ENCODE measurements around the gene KCNA10.
"Not testable (repeated sequence)": the region's sequence is repeated elsewhere in the genome, so short reads cannot be mapped to it uniquely, and the experiment has no call there.

KCNA10 gene

GRCh38 chr1:110515891-110516290 is 3.1 kb downstream of the KCNA10 start:
- ChIA-PET POLR2A (no interaction called here), CTCF (interaction anchor here (0.9 to 2.5 kb wide), 3 partner anchors 8 to 20 kb away, joined by 3 to 9 read pairs (median 5); no protein-coding TSS in a partner anchor)
- DNase-seq (ENCODE audit: extremely low spot score) = no peak
- TF ChIP-seq CTCF (IDR thresholded peaks at IDR 0.05; ENCODE audit: control extremely low read depth, extremely low read depth, low read depth, missing control alignments) = no peak

- POLR2A ChIA-PET = no interaction called here
- no peak for TF ChIP-seq CTCF (IDR thresholded peaks at IDR 0.05; ENCODE audit: control extremely low read depth, extremely low read depth, low read depth, missing control alignments)
- no peak for DNase-seq (ENCODE audit: extremely low spot score)
- CTCF ChIA-PET = interaction anchor here (1.4 to 2.5 kb wide), 3 partner anchors 9 to 251 kb away, joined by 5 to 9 read pairs (median 5); no protein-coding TSS in a partner anchor
These were observed 3.9 kb downstream of the KCNA10 start for GRCh38 chr1:110515041-110515440.

GRCh38 chr1:110513511-110513910 is 5.5 kb downstream of the KCNA10 start:
- DNase-seq (ENCODE audit: extremely low spot score) = no peak
- POLR2A ChIA-PET = no interaction called here
- no peak for TF ChIP-seq CTCF (IDR thresholded peaks at IDR 0.05; ENCODE audit: control extremely low read depth, extremely low read depth, low read depth, missing control alignments)
- CTCF ChIA-PET = interaction anchor here (1.4 to 1.6 kb wide), 4 partner anchors 15 to 253 kb away, joined by 4 to 10 read pairs (median 5); no protein-coding TSS in a partner anchor

- CTCF ChIA-PET = interaction anchor here (1.0 to 1.8 kb wide), 2 partner anchors 8 to 15 kb away, joined by 3 to 7 read pairs; partner anchors contain the start of gene KCNA10
- no peak for TF ChIP-seq CTCF (IDR thresholded peaks at IDR 0.05; ENCODE audit: control extremely low read depth, extremely low read depth, low read depth, missing control alignments)
- POLR2A ChIA-PET = no interaction called here
- no peak for DNase-seq (ENCODE audit: extremely low spot score)
These were observed 7.5 kb downstream of the KCNA10 start for GRCh38 chr1:110511436-110511835.

GRCh38 chr1:110510921-110511320 is 8.1 kb downstream of the KCNA10 start:
- DNase-seq (ENCODE audit: extremely low spot score); POLR2A ChIA-PET: not testable (repeated sequence)
- CTCF ChIA-PET = interaction anchor here (1.0 to 1.8 kb wide), 2 partner anchors 8 to 15 kb away, joined by 3 to 7 read pairs; partner anchors contain the start of gene KCNA10

- no peak for DNase-seq (ENCODE audit: extremely low spot score)
- no peak for TF ChIP-seq CTCF (IDR thresholded peaks at IDR 0.05; ENCODE audit: control extremely low read depth, extremely low read depth, low read depth, missing control alignments)
- ChIA-PET CTCF (interaction anchor here (1.2 to 3.2 kb wide), 2 partner anchors 13 to 302 kb away, joined by 3 to 35 read pairs; no protein-coding TSS in a partner anchor), POLR2A (no interaction called here)
These were observed 9.3 kb downstream of the KCNA10 start for GRCh38 chr1:110509655-110510054.

GRCh38 chr1:110508028-110508940 is 10.7 kb downstream of the KCNA10 start:
- ChIA-PET CTCF (interaction anchor here (0.7 to 3.2 kb wide), 7 partner anchors 10 to 306 kb away, joined by 3 to 35 read pairs (median 3); no protein-coding TSS in a partner anchor), POLR2A (no interaction called here)
- DNase-seq (ENCODE audit: extremely low spot score) = peak; percentile 59
- TF ChIP-seq CTCF (IDR thresholded peaks at IDR 0.05; ENCODE audit: control extremely low read depth, extremely low read depth, low read depth, missing control alignments) = no peak
